Activated effector memory CD4-positive, alpha-beta T cell treated with anti-CD3 and anti-CD28 coated beads, Interleukin-2, amount 50 U/mL, for 16 hours (primary cell): Measurements from ENCODE around the gene PRKG2.
"Not testable (repeated sequence)": the region's sequence is repeated elsewhere in the genome, so short reads cannot be mapped to it uniquely, and the experiment has no call there.

Experiments
- DNase-seq: peaks from one replicate; pipeline ENCODE4 v3.0.0-alpha.2; 2020

The PRKG2 gene

GRCh38 chr4:81214881-81215868 is at the start of gene PRKG2:
Gene PRKG2, minus strand, starts transcription at chr4:81215222. Its CDS starts 10,175 bp downstream, at chr4:81205047.
- DNase-seq, result no peak

GRCh38 chr4:81260443-81261101 is 45.5 kb upstream of the PRKG2 start:
- DNase-seq, result no peak

GRCh38 chr4:81258841-81259550 is 44.0 kb upstream of the PRKG2 start:
- no peak for DNase-seq

- DNase-seq, result no peak
Measured at GRCh38 chr4:81257816-81258215, 42.8 kb upstream of the PRKG2 start.

GRCh38 chr4:81257021-81257420 is 42.0 kb upstream of the PRKG2 start:
- DNase-seq, result no peak

GRCh38 chr4:81256059-81256970 is 41.3 kb upstream of the PRKG2 start:
- no peak for DNase-seq

GRCh38 chr4:81255524-81255923 is 40.5 kb upstream of the PRKG2 start:
- DNase-seq, result no peak

- no peak for DNase-seq
Measured at GRCh38 chr4:81250430-81250829, 35.4 kb upstream of the PRKG2 start.

- no peak for DNase-seq
Measured at GRCh38 chr4:81245218-81246009, 30.4 kb upstream of the PRKG2 start.

- DNase-seq, result no peak
Measured at GRCh38 chr4:81237791-81238190, 22.8 kb upstream of the PRKG2 start.

GRCh38 chr4:81235982-81236749 is 21.1 kb upstream of the PRKG2 start:
- DNase-seq, result no peak

GRCh38 chr4:81227968-81228367 is 12.9 kb upstream of the PRKG2 start:
- DNase-seq, result no peak

GRCh38 chr4:81227138-81227537 is 12.1 kb upstream of the PRKG2 start:
- no peak for DNase-seq

GRCh38 chr4:81225252-81225651 is 10.2 kb upstream of the PRKG2 start:
- DNase-seq, result no peak

GRCh38 chr4:81222082-81222472 is 7.1 kb upstream of the PRKG2 start:
- DNase-seq, result not testable (repeated sequence)

- DNase-seq, result no peak
Measured at GRCh38 chr4:81221303-81222081, 6.5 kb upstream of the PRKG2 start.

GRCh38 chr4:81220271-81220670 is 5.2 kb upstream of the PRKG2 start:
- DNase-seq, result no peak

GRCh38 chr4:81218206-81218605 is 3.2 kb upstream of the PRKG2 start:
- no peak for DNase-seq

GRCh38 chr4:81217779-81218178 is 2.8 kb upstream of the PRKG2 start:
- no peak for DNase-seq

- DNase-seq, result no peak
Measured at GRCh38 chr4:81215931-81216330, 909 bp upstream of the PRKG2 start.
